ENCODE results near the gene SUV39H2.

Gene SUV39H2

DNA sequence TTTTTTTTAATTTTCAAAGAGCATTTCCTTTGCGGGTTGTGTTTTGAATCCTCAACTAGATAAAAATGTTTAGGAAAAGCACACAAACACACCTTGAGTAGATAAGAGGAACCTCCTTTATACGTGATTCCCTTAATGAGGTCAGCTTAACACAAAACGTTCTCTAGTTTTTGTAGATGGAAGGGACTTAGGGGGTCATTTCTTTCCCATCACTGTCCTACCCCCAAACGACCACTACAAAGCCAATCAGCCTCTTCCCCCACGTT is 1.2 kb downstream of the SUV39H2 start:
- no peak for DNase-seq (ENCODE audit: extremely low spot score)
- CTCF ChIA-PET = no interaction called here
- POLR2A ChIA-PET = interaction anchor here (1.0 to 3.3 kb wide), 3 partner anchors 13 to 80 kb away, joined by 4 to 35 read pairs (median 12); partner anchors contain the start of gene MEIG1
- TF ChIP-seq ELF4 (IDR thresholded peaks at IDR 0.05) (no peak), HDGF (IDR thresholded peaks at IDR 0.05; ENCODE audit: borderline replicate concordance) (no peak), BHLHE40 (IDR thresholded peaks at IDR 0.05; ENCODE audit: borderline replicate concordance) (no peak), FOXM1 (IDR thresholded peaks at IDR 0.05; ENCODE audit: borderline replicate concordance) (no peak), TARDBP (IDR thresholded peaks at IDR 0.05) (no peak)

DNA sequence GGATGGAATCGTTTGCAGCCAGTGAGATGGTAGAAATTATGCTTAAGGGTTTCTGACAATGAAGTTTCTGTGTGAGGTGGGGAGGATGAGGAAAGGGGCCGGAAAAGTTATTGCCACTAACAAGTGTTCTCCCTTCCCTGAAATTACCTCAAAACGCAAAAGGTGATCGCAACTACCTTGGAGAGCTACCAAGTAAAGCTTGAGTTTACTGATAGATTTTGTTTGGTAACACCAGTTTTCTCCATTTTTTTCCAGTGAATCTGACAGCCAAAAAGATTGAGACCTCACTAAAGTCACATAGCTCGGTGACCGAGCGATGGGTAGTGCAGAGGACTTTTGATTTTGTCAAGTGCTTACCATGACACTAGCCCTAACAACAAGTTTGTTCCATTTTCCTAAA is 1.6 kb downstream of the SUV39H2 start:
- no peak for DNase-seq (ENCODE audit: extremely low spot score)
- POLR2A ChIA-PET = no interaction called here
- CTCF ChIA-PET = interaction anchor here (0.6 kb wide), 1 partner anchor 1376 kb away, joined by 3 read pairs; no protein-coding TSS in a partner anchor
- TF ChIP-seq FOXM1 (IDR thresholded peaks at IDR 0.05; ENCODE audit: borderline replicate concordance) (no peak), ZNF384 (IDR thresholded peaks at IDR 0.05) (no peak), ELF4 (IDR thresholded peaks at IDR 0.05) (no peak), FOXA1 (IDR thresholded peaks at IDR 0.05) (no peak), NFRKB (IDR thresholded peaks at IDR 0.05) (no peak), LEF1 (IDR thresholded peaks at IDR 0.05; ENCODE audit: borderline replicate concordance) (no peak), BHLHE40 (IDR thresholded peaks at IDR 0.05; ENCODE audit: borderline replicate concordance) (no peak), ARNT (IDR thresholded peaks at IDR 0.05) (no peak)
- TF ChIP-seq, protein P1, sequence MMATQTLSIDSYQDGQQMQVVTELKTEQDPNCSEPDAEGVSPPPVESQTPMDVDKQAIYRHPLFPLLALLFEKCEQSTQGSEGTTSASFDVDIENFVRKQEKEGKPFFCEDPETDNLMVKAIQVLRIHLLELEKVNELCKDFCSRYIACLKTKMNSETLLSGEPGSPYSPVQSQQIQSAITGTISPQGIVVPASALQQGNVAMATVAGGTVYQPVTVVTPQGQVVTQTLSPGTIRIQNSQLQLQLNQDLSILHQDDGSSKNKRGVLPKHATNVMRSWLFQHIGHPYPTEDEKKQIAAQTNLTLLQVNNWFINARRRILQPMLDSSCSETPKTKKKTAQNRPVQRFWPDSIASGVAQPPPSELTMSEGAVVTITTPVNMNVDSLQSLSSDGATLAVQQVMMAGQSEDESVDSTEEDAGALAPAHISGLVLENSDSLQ (IDR thresholded peaks at IDR 0.05) = no peak

DNA sequence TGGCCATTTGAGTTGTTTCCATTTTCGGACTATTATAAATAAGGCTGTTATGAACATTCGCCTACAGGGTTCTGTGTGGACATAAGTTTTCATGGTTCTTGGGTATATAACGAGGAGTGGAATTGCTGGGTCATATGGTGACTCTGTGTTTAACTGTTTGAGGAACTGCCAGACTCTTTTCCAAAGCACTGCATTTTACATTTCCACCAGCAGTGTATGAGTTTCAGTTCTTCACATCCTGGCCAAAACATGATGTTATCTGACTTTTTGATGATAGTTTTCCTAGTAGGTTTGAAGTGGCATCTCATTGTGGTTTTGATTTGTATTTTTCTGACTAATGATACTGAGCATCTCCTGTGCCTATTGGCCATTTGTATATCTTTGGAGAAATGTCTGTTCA is 5.4 kb downstream of the SUV39H2 start:
- DNase-seq (ENCODE audit: extremely low spot score) = no peak
- CTCF ChIA-PET = no interaction called here

DNA sequence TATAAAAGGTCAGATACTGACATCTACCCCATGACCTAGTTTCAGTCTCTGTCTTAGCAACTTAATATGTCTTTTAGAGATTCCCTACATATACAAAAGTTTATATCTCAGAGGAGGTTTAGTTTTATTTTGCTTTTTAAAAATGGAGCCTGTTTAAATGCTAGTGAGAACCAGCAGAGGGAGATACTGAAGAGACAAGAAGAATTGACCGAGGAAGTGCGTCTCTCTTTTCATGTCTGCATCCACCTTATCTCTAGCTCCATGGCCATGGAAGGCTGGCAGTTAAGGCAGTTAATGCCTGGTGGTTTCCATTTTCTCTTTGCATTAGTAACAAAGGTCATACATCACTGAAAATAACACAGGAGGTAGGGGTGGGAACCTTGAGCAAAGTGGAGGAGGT is 10.7 kb downstream of the SUV39H2 start:
- ChIA-PET CTCF (interaction anchor here (0.6 to 0.7 kb wide), 2 partner anchors 48 to 82 kb away, joined by 3 to 4 read pairs; no protein-coding TSS in a partner anchor), POLR2A (interaction anchor here (1.1 to 1.4 kb wide), 2 partner anchors 11 to 30 kb away, joined by 3 to 8 read pairs; partner anchors contain the start of gene SUV39H2)
- DNase-seq (ENCODE audit: extremely low spot score) = peak; percentile 27
- TF ChIP-seq, protein P1 (IDR thresholded peaks at IDR 0.05) = no peak
- TF ChIP-seq TARDBP (IDR thresholded peaks at IDR 0.05) = no peak
- TF ChIP-seq LEF1 (IDR thresholded peaks at IDR 0.05; ENCODE audit: borderline replicate concordance) = no peak
- TF ChIP-seq CTBP1 (IDR thresholded peaks at IDR 0.05; ENCODE audit: borderline replicate concordance) = no peak
- TF ChIP-seq HDGF (IDR thresholded peaks at IDR 0.05; ENCODE audit: borderline replicate concordance) = no peak
- no peak for TF ChIP-seq FOXK2 (IDR thresholded peaks at IDR 0.05)
- TF ChIP-seq FOXA1 (IDR thresholded peaks at IDR 0.05) = no peak
- TF ChIP-seq ZNF384 (IDR thresholded peaks at IDR 0.05) = no peak
- no peak for TF ChIP-seq NFRKB (IDR thresholded peaks at IDR 0.05)
- no peak for TF ChIP-seq ELF4 (IDR thresholded peaks at IDR 0.05)

More for the DNA sequence above, 5.4 kb downstream of the SUV39H2 start:
- TF ChIP-seq SUZ12 (IDR thresholded peaks at IDR 0.05) (no peak), TARDBP (IDR thresholded peaks at IDR 0.05) (no peak), ZNF384 (IDR thresholded peaks at IDR 0.05) (no peak), ELF4 (IDR thresholded peaks at IDR 0.05) (no peak), L3MBTL2 (conservative IDR thresholded peaks at IDR 0.05) (no peak), BHLHE40 (IDR thresholded peaks at IDR 0.05; ENCODE audit: borderline replicate concordance) (no peak), SP1 (IDR thresholded peaks at IDR 0.05) (no peak)
- TF ChIP-seq, protein P1 (IDR thresholded peaks at IDR 0.05) = no peak
- POLR2A ChIA-PET = no interaction called here

DNA sequence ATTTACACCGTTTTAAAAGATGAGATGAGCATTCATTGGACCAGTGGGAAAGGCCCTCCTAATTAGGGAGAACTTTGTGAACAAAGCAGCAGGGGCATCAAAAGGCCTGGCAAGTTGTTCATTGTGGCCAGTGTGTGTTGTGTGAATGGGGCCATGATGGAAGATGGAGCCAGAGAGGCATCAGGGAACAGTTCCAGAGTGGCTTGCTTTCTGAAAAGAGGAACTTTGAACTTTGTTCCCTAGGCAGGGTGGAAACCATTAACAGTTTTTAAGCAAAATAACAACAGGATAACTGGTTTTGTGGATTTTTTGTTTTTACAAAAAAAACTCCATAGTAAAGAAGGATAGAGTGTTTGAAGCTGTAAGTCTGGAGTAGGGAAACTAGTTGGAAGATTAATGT is 12.5 kb downstream of the SUV39H2 start:
- POLR2A ChIA-PET = no interaction called here
- no peak for DNase-seq (ENCODE audit: extremely low spot score)
- no peak for TF ChIP-seq ELF4 (IDR thresholded peaks at IDR 0.05)
- no peak for TF ChIP-seq TARDBP (IDR thresholded peaks at IDR 0.05)
- no peak for TF ChIP-seq FOXK2 (IDR thresholded peaks at IDR 0.05)
- no peak for TF ChIP-seq SUZ12 (IDR thresholded peaks at IDR 0.05)
- no peak for TF ChIP-seq SP1 (IDR thresholded peaks at IDR 0.05)
- TF ChIP-seq FOXA1 (IDR thresholded peaks at IDR 0.05) = no peak
- TF ChIP-seq BHLHE40 (IDR thresholded peaks at IDR 0.05; ENCODE audit: borderline replicate concordance) = no peak
- TF ChIP-seq ARNT (IDR thresholded peaks at IDR 0.05) = no peak
- no peak for TF ChIP-seq HDGF (IDR thresholded peaks at IDR 0.05; ENCODE audit: borderline replicate concordance)
- no peak for TF ChIP-seq L3MBTL2 (conservative IDR thresholded peaks at IDR 0.05)
- TF ChIP-seq, protein P1 (IDR thresholded peaks at IDR 0.05) = no peak
- no peak for TF ChIP-seq ZNF384 (IDR thresholded peaks at IDR 0.05)
- TF ChIP-seq CTBP1 (IDR thresholded peaks at IDR 0.05; ENCODE audit: borderline replicate concordance) = no peak
- TF ChIP-seq FOXM1 (IDR thresholded peaks at IDR 0.05; ENCODE audit: borderline replicate concordance) = no peak
- TF ChIP-seq LEF1 (IDR thresholded peaks at IDR 0.05; ENCODE audit: borderline replicate concordance) = no peak
- no peak for TF ChIP-seq NFRKB (IDR thresholded peaks at IDR 0.05)
- CTCF ChIA-PET = interaction anchor here (0.6 kb wide), 1 partner anchor 590 kb away, joined by 4 read pairs; no protein-coding TSS in a partner anchor

DNA sequence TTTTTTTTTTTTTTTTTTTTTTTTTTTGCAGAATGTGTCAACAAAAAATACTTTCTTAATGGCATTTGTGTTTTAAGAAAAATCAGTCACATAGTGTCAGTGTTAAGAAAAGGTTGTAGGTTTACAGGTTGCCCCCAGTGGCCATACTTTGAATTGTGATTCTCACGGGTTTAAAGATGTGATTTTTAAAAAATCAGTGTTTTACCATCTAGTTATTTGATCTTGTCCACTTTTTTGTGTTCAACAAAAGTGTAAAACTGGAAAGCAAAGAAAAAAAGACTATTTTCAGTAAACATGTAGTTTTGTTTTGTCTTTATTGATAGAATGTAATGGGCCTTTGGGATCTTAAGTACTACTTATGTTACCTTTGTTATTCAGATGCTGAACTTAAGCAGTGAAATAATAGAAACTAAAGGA is 25.7 kb downstream of the SUV39H2 start:
- ChIA-PET POLR2A (interaction anchor here (1.1 kb wide), 1 partner anchor 27 kb away, joined by 3 read pairs; no protein-coding TSS in a partner anchor), CTCF (interaction anchor here (0.6 kb wide), 1 partner anchor 67 kb away, joined by 5 read pairs; no protein-coding TSS in a partner anchor)
- peak; percentile 33 for DNase-seq (ENCODE audit: extremely low spot score)
- TF ChIP-seq BHLHE40 (IDR thresholded peaks at IDR 0.05; ENCODE audit: borderline replicate concordance) (no peak), CTBP1 (IDR thresholded peaks at IDR 0.05; ENCODE audit: borderline replicate concordance) (no peak), SP1 (IDR thresholded peaks at IDR 0.05) (no peak), NFRKB (IDR thresholded peaks at IDR 0.05) (no peak), ZNF384 (IDR thresholded peaks at IDR 0.05) (peak; percentile 78; the same call in 1 of the 2 replicates)
